Neuronal stem cell (in vitro differentiated cells): ENCODE measurements around the gene NAB1.

Experiments used
- DNase-seq: peaks from one replicate; pipeline ENCODE4 v3.0.0-alpha.2; 2013; ENCODE audit warnings: low spot score
- H2AFZ ChIP-seq: one replicate; pipeline ENCODE4 v1.6.1; 2013; ENCODE audit warnings: mild to moderate bottlenecking, low read length, inconsistent platforms
- H2AK5ac ChIP-seq: 2 replicates; pipeline ENCODE4 v1.6.1; 2013; ENCODE audit warnings: low read depth, mild to moderate bottlenecking, inconsistent platforms, low read length, moderate library complexity, mixed read lengths
- H2BK120ac ChIP-seq: 2 replicates; pipeline ENCODE4 v1.6.1; 2013; ENCODE audit warnings: low read depth, mild to moderate bottlenecking, inconsistent platforms, low read length, moderate library complexity, mixed read lengths
- H2BK12ac ChIP-seq: one replicate; pipeline ENCODE4 v1.6.1; 2013; ENCODE audit warnings: low read length, inconsistent platforms
- H2BK15ac ChIP-seq: 2 replicates; pipeline ENCODE4 v1.6.1; 2013; ENCODE audit warnings: mild to moderate bottlenecking, low read length, inconsistent platforms, mixed read lengths
- H2BK5ac ChIP-seq: one replicate; pipeline ENCODE4 v1.6.1; 2013; ENCODE audit warnings: inconsistent platforms, mild to moderate bottlenecking, low read length, moderate library complexity
- H3K14ac ChIP-seq: one replicate; pipeline ENCODE4 v1.6.1; 2013; ENCODE audit warnings: low read length, inconsistent platforms
- H3K18ac ChIP-seq: 2 replicates; pipeline ENCODE4 v1.6.1; 2013; ENCODE audit warnings: low read length, inconsistent platforms
- H3K23ac ChIP-seq: 2 replicates; pipeline ENCODE4 v1.6.1; 2013; ENCODE audit warnings: low read depth, mild to moderate bottlenecking, mixed read lengths, low read length, inconsistent platforms; ENCODE audit not compliant: poor library complexity
- H3K27ac ChIP-seq: replicated peaks from 3 replicates; pipeline ENCODE4 v1.5.1; 2013; ENCODE audit warnings: low read length, inconsistent platforms
- H3K27me3 ChIP-seq, 3 experiments: 2 replicates each; pipeline ENCODE4 v1.6.1; 2013; ENCODE audit warnings: low read length in 3 of 3, mild to moderate bottlenecking in 2 of 3, inconsistent platforms in 1 of 3, low read depth in 1 of 3, mixed read lengths in 1 of 3, moderate library complexity in 1 of 3; ENCODE audit not compliant: control insufficient read depth in 3 of 3, insufficient read depth in 3 of 3
- H3K36me3 ChIP-seq, 2 donors: replicated peaks in 1 of 2; 2 replicates each; pipeline ENCODE4 v1.6.1; 2013; ENCODE audit warnings: low read length in 2 of 2; ENCODE audit not compliant: control insufficient read depth in 2 of 2, insufficient read depth in 2 of 2
- H3K4ac ChIP-seq: 2 replicates; pipeline ENCODE4 v1.6.1; 2013; ENCODE audit warnings: inconsistent platforms, mild to moderate bottlenecking, low read length, moderate library complexity
- H3K4me1 ChIP-seq, 2 donors: 1 replicate in 1 of 2; 2 replicates in 1 of 2; pipeline ENCODE4 v1.6.1; 2013; ENCODE audit warnings: low read length in 2 of 2, low read depth in 1 of 2; ENCODE audit not compliant: control insufficient read depth in 2 of 2, insufficient read depth in 1 of 2
- H3K4me2 ChIP-seq: one replicate; pipeline ENCODE4 v1.6.1; 2013; ENCODE audit warnings: mild to moderate bottlenecking, low read length, inconsistent platforms; ENCODE audit not compliant: insufficient read depth, poor library complexity, severe bottlenecking
- H3K4me3 ChIP-seq, 2 donors: 2 replicates each; pipeline ENCODE4 v1.5.1; 2013; ENCODE audit warnings: low read length in 2 of 2, mild to moderate bottlenecking in 2 of 2, inconsistent platforms in 1 of 2, moderate library complexity in 1 of 2
- H3K79me1 ChIP-seq: one replicate; pipeline ENCODE4 v1.6.1; 2013; ENCODE audit warnings: low read depth, mild to moderate bottlenecking, inconsistent platforms, low read length, moderate library complexity
- H3K9ac ChIP-seq: one replicate; pipeline ENCODE4 v1.6.1; 2013; ENCODE audit warnings: mild to moderate bottlenecking, low read depth, low read length, inconsistent platforms; ENCODE audit not compliant: poor library complexity
- H3K9me3 ChIP-seq, 2 donors: replicated peaks in 1 of 2; 2 replicates each; pipeline versions ENCODE3 to v1.6.1; 2013; ENCODE audit warnings: low read length in 2 of 2, mild to moderate bottlenecking in 2 of 2, inconsistent platforms in 1 of 2, low read depth in 1 of 2, mixed read lengths in 1 of 2, moderate library complexity in 1 of 2; ENCODE audit not compliant: control insufficient read depth in 2 of 2, insufficient read depth in 1 of 2
- H4K8ac ChIP-seq: one replicate; pipeline ENCODE4 v1.6.1; 2013; ENCODE audit warnings: low read depth, mild to moderate bottlenecking, inconsistent platforms, low read length, moderate library complexity
- H4K91ac ChIP-seq: one replicate; pipeline ENCODE4 v1.6.1; 2013; ENCODE audit warnings: low read length, low read depth, mild to moderate bottlenecking, inconsistent platforms; ENCODE audit not compliant: poor library complexity
- WGBS, 2 donors: extraction: QIAGEN DNeasy Blood & Tissue Kit; methylation state at CpG; one replicate each; pipeline ENCODE4 v1.1.7; 2013; ENCODE audit warnings: missing lambda C conversion rate in 2 of 2, mixed read lengths in 1 of 2; ENCODE audit not compliant: insufficient read length in 2 of 2, insufficient replicate concordance in 1 of 2; ENCODE audit errors: extremely low coverage in 2 of 2; 5-methylcytosine and 5-hydroxymethylcytosine counted together

Gene NAB1

DNA sequence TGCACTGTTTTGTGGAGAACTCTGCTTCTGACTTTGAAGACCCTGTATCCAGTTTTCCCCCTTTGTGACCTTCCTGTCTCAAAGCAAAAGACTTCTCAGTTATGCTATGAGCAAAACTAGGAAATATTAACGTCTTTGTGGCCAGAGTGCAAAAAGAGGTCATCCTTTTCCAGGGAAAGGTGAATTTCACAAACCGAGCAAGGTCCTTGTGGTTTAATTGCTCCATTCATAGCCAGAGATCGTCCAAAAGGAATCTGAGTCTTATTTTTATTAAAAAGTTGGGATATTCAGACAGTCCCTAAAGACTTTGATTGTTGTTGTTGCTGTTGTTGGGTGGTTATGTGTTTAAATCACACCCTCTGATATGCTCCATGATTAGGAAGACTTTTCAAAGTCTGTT is 77.4 kb downstream of the NAB1 start:
- H3K27ac ChIP-seq = no peak overlapping the region
- WGBS, 2 donors = no CpG with 5 or more reads among the region's 3 CpGs
- no peak overlapping the region for H2AK5ac ChIP-seq
- no peak for DNase-seq
- H3K27me3 ChIP-seq = peaks cover 0 to 2% (median 2%) of the 10 kb centered on the region in 3 experiments
- H3K4me2 ChIP-seq = no peak overlapping the region
- H3K4me1 ChIP-seq = no peaks in the 10 kb centered on the region
- no peak overlapping the region for H3K18ac ChIP-seq
- no peak overlapping the region for H3K4me3 ChIP-seq
- no peak overlapping the region for H3K9ac ChIP-seq
- no peak overlapping the region for H3K4ac ChIP-seq
- H2BK15ac ChIP-seq = no peak overlapping the region
- H3K14ac ChIP-seq = no peak overlapping the region
- H2BK120ac ChIP-seq = no peak overlapping the region
- no peaks in the 10 kb centered on the region for H3K79me1 ChIP-seq
- no peak overlapping the region for H4K91ac ChIP-seq
- H2BK5ac ChIP-seq = no peak overlapping the region
- no peaks in the 10 kb centered on the region for H3K36me3 ChIP-seq
- no peak overlapping the region for H2AFZ ChIP-seq
- H3K23ac ChIP-seq = no peak overlapping the region
- no peak overlapping the region for H2BK12ac ChIP-seq
- no peak overlapping the region for H4K8ac ChIP-seq
- H3K9me3 ChIP-seq = peaks cover 0 to 2% of the 10 kb centered on the region in 2 donors

DNA sequence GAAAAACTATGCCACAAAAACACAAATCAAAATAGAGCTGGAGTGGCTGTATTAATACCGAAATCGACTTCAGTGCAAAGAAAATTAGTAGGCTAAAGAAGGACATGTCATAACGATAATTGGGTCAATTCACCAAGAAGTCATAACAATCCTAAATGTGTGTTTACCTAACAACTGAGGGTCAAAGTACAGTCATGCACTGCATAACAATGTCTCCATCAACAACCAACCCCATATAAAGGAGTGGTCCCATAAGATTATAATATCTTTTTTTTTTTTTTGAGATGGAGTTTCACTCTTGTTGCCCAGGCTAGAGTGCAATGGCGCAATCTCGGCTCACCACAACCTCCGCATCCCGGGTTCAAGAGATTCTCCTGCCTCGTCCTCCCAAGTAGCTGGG is 87.5 kb downstream of the NAB1 start:
- no peak overlapping the region for H3K18ac ChIP-seq
- H3K27me3 ChIP-seq = no peaks in the 10 kb centered on the region
- no peak overlapping the region for H3K23ac ChIP-seq
- no peaks in the 10 kb centered on the region for H3K36me3 ChIP-seq
- H3K4me3 ChIP-seq = no peak overlapping the region
- no peaks in the 10 kb centered on the region for H3K79me1 ChIP-seq
- no peak overlapping the region for H2BK15ac ChIP-seq
- H2BK5ac ChIP-seq = no peak overlapping the region
- no peak overlapping the region for H4K91ac ChIP-seq
- no peak overlapping the region for H4K8ac ChIP-seq
- no peak overlapping the region for H3K4ac ChIP-seq
- DNase-seq = no peak
- H3K14ac ChIP-seq = no peak overlapping the region
- no peak overlapping the region for H3K4me2 ChIP-seq
- H3K9ac ChIP-seq = no peak overlapping the region
- WGBS, 2 donors = no CpG with 5 or more reads among the region's 8 CpGs
- no peaks in the 10 kb centered on the region for H3K4me1 ChIP-seq
- H2AK5ac ChIP-seq = no peak overlapping the region
- H3K9me3 ChIP-seq = peaks cover 0 to 2% of the 10 kb centered on the region in 2 donors
- no peak overlapping the region for H2BK12ac ChIP-seq
- no peak overlapping the region for H2AFZ ChIP-seq
- H3K27ac ChIP-seq = no peak overlapping the region
- H2BK120ac ChIP-seq = no peak overlapping the region

DNA sequence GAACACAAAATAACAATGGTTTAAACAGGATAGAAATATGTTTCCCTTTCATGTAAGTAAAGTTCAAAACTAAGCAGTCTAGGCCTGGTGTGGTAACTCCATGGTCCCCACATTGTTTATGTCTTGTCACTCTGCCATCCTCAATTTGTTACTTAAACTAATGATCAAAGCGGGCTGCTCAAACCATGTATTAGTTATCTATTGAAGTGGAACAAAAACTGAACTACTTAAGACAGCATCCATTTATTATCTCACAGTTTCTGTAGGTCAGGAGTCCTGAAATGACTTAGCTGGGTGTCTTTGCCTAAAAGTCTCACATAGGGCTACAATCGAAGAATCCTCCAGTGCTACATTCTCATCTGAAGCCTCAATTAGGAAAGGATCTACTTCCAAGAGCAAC is 91.6 kb downstream of the NAB1 start:
- Histone ChIP-seq H3K27ac (no peak overlapping the region), H3K4me2 (no peak overlapping the region), H2BK15ac (no peak overlapping the region), H2AK5ac (no peak overlapping the region), H3K18ac (no peak overlapping the region), H3K36me3 (no peaks in the 10 kb centered on the region), H4K8ac (no peak overlapping the region), H3K14ac (no peak overlapping the region), H3K9ac (no peak overlapping the region), H3K23ac (no peak overlapping the region), H2BK5ac (no peak overlapping the region), H2BK12ac (no peak overlapping the region), H2AFZ (no peak overlapping the region), H3K9me3 (peaks cover 0 to 5% of the 10 kb centered on the region in 2 donors), H4K91ac (no peak overlapping the region), H3K4me3 (no peak overlapping the region), H3K4ac (no peak overlapping the region), H3K79me1 (no peaks in the 10 kb centered on the region), H2BK120ac (no peak overlapping the region), H3K4me1 (no peaks in the 10 kb centered on the region), H3K27me3 (peaks cover 0 to 5% (median 0%) of the 10 kb centered on the region in 3 experiments)
- DNase-seq = no peak
- no CpG with 5 or more reads among the region's 2 CpGs for WGBS, 2 donors
